ENCODE data around the gene SLC37A1. TPM values are rescaled to one million over a fixed set of nuclear protein-coding genes. Genes with fewer than 3 reads are reported as not detected.

SLC37A1 gene
- total RNA-seq, 1 experiment from 2014 or later = 5.0 TPM

DNA sequence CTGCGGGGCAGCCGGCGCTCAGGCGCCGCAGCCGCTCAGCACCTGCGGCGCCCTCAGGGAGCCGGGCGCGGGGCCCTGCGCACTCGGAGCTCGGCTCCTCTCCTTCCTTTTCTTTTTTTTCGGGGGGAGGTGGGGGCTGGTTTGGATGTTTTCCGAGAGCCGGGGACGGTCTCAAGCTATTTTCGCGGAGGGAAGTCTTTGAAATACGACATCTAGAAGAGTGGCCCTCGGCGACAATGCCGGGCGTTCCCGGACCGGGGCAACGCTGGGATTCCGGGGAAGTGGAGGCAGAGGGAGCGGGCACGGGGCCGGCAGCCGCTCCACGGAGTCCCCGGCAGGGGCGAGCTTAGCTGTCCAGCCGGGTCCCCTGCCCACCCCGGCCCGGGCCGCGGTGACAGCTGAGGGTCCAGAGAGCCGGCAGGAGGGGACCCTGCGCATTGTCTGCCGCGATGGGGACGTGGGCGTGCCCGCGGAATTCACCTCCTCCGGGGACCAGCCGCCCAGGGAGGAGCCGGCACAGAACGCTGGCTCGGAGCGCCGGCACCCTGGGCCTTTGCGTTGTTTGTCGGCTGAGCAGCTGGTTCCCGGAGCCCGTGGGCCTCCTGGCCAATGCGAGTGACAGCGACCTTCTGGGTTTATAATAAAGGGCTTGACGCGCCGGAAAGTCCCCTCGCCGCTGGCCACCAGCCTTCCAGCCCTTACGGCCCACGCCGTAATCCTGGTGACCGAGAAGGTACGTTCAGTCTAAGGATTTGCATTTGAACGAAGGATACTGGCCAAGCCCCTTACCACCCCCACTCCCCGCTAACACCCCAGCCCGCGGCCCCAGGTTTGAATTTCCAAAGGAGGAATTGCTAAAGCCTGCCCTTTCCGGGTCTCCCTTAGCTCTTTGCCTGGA is 582 bp downstream of the SLC37A1 start:
- DNase-seq = peak; percentile 54
- no peaks in the 10 kb centered on the region for H3K9me3 ChIP-seq
- H3K36me3 ChIP-seq = peaks cover 4% of the 10 kb centered on the region
- peak overlapping the region; percentile 69 for H3K4me3 ChIP-seq
- H3K27me3 ChIP-seq = no peaks in the 10 kb centered on the region

DNA sequence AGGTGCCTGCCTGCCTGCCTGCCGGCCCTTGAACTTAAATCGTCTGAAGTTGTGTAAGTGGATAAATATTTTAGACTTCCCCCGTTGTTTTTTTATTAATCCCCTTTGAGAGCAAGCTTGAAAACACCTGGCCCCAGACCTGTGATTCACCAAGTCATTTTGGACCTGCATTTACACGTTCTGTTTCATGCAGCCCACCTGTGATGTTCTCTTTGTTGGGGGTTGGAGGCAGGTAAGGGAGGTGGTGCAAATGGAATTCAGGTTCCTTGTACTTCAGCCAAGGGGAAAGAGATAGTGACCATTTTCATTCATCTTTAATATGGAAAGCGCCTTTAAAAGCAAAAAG is 1.2 kb downstream of the SLC37A1 start:
- Histone ChIP-seq H3K36me3 (peaks cover 4% of the 10 kb centered on the region), H3K4me3 (peak overlapping the region; percentile 69), H3K27me3 (no peaks in the 10 kb centered on the region), H3K9me3 (no peaks in the 10 kb centered on the region)
- no peak for DNase-seq

DNA sequence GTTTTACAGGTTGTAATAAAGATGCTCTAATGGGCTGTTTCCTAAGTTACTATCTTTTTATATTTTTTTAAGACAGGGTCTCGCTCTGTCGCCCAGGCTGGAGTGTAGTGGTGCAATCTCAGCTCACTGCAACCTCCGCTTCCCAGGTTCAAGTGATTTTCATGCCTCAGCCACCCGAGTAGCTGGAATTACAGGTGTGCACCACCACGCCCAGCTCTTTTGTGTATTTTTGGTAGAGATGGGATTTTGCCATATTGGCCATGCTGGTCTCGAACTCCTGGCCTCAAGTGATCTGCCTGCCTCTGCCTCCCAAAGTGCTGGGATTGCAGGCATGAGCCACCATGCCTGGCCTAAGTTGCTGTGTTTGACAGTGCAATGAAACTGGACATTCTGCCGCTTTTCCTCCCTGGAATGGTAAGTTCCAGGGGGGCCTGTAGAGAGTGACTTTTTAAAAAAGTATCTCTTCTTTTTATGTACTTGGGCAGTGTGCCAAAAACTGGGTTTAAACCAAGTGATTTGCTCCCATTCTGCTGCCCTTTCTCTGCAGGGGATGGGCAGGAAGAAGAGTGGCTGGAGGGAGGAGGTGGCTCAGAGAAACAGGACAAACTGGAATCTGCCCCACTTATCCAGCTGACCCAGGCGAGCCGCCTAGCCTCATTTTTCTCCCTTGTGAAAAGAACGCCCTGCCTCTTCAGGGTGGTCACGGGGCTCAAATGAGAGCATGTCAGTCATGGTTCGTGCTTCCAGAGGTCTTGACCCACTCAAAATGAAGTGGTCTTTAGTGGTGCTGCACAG is 2.3 kb downstream of the SLC37A1 start:
- DNase-seq = no peak
- no peaks in the 10 kb centered on the region for H3K27me3 ChIP-seq
- H3K9me3 ChIP-seq = no peaks in the 10 kb centered on the region
- H3K36me3 ChIP-seq = peaks cover 4% of the 10 kb centered on the region
- no peak overlapping the region for H3K4me3 ChIP-seq

DNA sequence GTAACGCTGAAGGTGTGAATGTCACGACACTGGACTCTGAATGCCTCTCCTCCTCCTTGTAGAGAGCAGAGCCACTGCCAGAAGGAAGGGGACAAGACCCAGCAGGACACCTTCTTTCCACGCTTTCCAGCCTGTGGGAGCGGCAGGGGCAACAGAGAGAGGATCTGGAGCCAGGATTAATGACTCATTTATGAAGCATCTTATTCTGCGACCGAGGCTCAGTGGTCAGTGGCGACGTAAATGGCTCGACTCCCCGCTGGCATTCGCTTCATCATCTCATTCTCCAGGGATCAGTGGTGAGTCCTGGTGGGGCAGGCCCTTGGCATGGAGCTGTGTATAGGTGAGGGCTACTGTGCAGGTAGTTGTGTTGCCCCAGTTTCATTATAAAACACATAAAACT is 4.6 kb downstream of the SLC37A1 start:
- Histone ChIP-seq H3K36me3 (peaks cover 4% of the 10 kb centered on the region), H3K9me3 (no peaks in the 10 kb centered on the region), H3K27me3 (no peaks in the 10 kb centered on the region), H3K4me3 (no peak overlapping the region)
- peak; percentile 77 for DNase-seq

DNA sequence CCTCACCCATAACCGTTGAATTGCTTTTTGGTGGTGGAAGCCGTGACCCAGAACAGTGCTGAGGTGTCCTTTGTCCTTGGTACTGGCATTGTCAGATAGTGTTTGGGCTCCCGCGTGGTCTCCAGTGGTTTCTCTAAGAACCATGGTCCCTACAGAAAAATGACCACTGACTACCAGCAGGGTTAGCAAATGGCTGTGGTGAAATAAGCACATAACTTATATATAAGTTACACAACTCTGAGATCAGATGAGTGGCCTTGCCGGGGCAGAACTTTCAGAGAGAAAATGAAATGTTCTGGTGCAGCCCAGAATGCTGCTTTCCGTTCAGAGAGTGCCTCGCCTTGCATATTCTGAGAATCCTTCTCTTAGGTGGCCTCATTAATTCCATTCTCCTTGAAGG is 5.0 kb downstream of the SLC37A1 start:
- no peak for DNase-seq
- Histone ChIP-seq H3K27me3 (no peaks in the 10 kb centered on the region), H3K4me3 (no peak overlapping the region), H3K9me3 (no peaks in the 10 kb centered on the region), H3K36me3 (peaks cover 4% of the 10 kb centered on the region)

DNA sequence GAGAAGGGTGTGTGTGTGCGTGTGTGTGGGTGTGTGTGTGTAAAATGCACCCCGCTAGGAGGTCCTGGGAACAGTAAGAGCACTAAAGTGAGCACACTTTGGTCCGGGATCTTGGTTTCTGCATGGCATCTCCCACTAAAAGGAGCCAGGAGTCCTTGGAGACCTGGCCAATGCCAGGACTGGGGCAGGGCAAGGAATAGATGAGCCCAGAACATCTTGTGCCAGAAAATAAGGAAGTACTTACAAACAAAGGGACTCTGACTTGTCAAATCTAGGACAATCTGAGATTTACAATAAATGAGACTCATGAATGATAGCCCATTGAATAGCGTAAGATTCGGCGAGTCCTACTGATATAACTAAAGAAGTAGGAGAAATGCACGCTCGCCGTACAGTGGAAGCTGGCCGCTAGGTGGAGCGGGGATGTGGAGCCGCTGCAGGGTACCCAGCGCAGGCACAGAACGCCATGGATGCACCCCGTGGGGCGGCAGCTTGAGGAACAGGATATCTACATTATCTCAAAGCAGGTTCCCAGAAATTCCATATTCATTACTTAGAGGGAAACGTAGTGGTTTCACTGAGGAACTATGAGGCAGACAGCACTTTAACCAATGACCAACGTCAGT is 7.1 kb downstream of the SLC37A1 start:
- Histone ChIP-seq H3K36me3 (peaks cover 4% of the 10 kb centered on the region), H3K9me3 (no peaks in the 10 kb centered on the region), H3K4me3 (no peak overlapping the region), H3K27me3 (no peaks in the 10 kb centered on the region)
- DNase-seq = no peak

DNA sequence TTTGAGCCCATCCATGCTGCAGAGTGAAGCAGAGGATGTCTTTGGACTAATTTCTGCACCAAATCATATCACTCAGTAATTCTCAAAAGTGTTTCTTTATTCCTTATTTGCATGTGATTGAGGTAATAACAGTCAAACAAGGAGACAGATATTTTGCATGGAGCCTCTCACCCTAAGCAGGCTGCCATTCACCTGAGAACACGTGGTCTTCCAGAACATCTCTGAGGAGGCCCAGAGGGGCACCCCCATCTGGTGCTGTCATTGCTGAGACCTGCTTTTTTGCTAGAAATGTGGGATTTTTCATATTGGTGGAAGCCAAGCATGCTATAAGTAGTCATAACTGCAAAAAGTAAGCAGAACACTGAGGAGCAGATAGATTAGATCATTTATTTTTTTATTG is 7.7 kb downstream of the SLC37A1 start:
- H3K4me3 ChIP-seq = no peak overlapping the region
- no peaks in the 10 kb centered on the region for H3K27me3 ChIP-seq
- H3K9me3 ChIP-seq = no peaks in the 10 kb centered on the region
- DNase-seq = no peak
- H3K36me3 ChIP-seq = peaks cover 4% of the 10 kb centered on the region

DNA sequence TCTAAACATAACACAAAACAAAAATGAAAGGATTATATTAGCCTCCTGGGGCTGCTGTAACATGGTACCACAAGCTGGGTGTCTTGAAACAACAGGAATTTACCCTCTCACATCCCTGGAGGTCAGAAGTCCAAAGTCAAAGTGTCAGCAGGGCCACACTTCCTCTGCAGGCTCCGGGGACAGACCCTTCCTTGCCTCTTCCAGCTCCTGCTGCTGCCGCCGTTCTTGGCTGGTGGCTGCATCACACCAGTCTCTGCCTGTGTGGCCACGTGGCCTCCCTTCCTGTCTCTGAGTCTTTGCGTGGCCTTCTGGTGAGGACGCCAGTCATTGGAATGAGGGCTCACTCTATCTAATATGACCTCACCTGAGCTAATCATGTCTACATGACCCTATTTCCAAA is 8.2 kb downstream of the SLC37A1 start:
- no peaks in the 10 kb centered on the region for H3K9me3 ChIP-seq
- H3K27me3 ChIP-seq = no peaks in the 10 kb centered on the region
- H3K36me3 ChIP-seq = peaks cover 4% of the 10 kb centered on the region
- DNase-seq = no peak
- H3K4me3 ChIP-seq = no peak overlapping the region

DNA sequence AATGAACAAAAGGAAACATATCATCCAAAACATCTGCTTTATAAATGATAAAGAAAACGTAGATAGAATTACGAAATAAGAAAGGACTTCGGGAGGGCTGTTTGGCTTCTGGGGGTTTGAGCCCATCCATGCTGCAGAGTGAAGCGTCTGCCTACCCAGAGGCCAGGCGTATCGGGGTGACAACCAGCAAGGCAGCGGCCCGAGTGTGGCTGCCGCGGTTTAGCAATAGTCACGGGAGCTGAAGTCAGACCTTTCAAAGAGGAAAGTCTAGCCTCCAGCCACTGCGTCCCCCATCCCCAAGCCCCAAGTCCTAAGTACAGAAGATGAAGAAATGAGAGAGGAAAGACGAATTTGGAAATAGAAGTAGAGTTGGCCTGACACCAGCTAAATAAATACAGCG is 8.6 kb downstream of the SLC37A1 start:
- Histone ChIP-seq H3K27me3 (no peaks in the 10 kb centered on the region), H3K9me3 (no peaks in the 10 kb centered on the region), H3K4me3 (no peak overlapping the region), H3K36me3 (peaks cover 4% of the 10 kb centered on the region)
- no peak for DNase-seq

DNA sequence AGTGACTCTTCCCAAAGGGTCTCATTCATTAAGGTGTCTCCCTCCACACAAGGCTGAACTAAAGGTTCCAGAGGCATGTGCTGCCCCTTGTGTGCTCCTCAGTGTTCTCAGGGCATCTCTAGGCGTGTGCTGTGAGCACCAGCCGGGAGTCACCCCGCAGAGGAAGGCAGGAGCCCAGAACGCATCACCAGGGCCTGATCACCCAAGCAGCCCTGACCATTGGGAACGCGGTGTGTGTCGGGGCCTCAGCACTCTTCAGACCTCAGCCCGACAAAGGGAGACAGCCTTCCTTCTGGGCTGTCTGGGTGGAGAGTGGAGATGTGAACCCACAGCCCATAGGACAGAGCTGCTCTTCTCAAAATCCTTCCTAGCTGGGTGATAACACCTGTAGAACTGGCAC is 9.1 kb downstream of the SLC37A1 start:
- Histone ChIP-seq H3K9me3 (no peaks in the 10 kb centered on the region), H3K4me3 (no peak overlapping the region), H3K36me3 (peaks cover 4% of the 10 kb centered on the region), H3K27me3 (no peaks in the 10 kb centered on the region)
- DNase-seq = no peak

DNA sequence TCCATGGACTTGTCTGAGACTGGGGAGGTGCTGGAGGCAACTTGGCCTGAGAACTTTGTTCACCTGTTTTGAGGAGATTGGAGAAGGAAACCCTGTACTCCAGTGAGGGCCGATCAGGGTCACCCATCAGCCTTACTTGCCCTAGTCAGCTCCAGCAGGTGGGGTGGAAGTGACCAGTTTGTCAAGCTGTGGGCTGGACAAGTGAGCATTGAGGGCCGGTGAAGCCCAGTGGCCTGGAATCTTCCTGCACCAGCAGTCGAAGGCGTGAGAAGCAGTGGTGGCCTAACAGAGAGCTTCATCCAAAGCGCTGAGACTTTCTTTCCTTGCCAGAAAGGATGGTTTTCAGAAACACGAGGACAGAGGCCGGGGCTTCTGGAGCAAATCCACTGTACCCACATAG is 9.6 kb downstream of the SLC37A1 start:
- Histone ChIP-seq H3K9me3 (no peaks in the 10 kb centered on the region), H3K36me3 (peaks cover 4% of the 10 kb centered on the region), H3K4me3 (no peak overlapping the region), H3K27me3 (no peaks in the 10 kb centered on the region)
- DNase-seq = no peak

DNA sequence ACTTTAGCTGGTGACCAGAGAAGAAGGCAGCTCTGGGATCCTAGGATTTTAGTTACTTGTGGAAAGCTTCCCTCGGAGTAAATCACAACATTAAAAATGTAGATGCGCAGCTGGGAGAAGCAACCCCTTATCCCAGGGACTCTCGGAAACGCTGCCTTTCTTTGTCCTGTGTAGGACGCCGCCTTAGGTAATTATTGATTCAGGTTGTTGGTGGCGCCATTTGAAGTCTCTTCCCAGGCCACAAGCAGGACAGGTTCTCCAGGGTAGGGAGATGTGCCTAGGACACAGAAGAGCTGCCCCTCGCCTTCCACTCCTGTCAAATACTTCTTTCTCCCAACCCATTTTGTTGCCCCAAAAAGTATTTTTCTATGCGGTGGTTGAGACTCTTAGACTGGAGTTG is 10.3 kb downstream of the SLC37A1 start:
- Histone ChIP-seq H3K36me3 (no peaks in the 10 kb centered on the region), H3K27me3 (no peaks in the 10 kb centered on the region), H3K4me3 (no peak overlapping the region), H3K9me3 (no peaks in the 10 kb centered on the region)
- no peak for DNase-seq

DNA sequence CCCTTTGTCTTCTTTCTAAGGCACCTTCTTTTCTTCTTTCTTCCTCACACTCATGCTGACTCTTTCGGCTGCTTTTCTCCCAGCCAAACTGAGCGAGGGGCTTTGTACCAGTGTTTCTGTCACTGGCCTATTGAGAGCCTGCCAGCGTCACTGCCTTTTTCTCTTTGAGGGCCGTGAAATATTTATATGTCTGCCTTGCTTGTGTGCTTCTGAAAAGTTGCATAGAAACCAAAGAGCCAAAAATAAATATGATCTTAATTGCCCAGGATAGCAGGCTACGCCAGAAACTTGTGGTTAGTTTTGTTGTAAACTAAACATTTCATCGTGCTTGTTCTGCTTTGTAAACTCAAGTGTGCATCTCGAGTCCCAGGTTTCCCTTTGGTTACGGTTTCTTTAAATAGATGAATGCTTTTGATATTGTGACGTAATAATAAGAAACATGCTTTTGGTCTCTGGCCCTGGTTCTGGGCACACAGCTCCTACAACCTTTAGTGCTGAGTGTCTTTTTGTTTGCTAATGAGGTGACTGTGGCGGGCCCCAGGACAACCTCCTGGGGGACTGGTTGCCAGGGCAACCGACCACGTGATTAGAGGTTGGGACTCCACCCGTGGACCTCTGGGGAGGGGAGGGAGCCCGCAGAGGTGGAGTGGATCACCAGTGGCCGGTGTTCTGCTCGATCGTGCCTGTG is 10.8 kb downstream of the SLC37A1 start:
- no peak overlapping the region for H3K4me3 ChIP-seq

DNA sequence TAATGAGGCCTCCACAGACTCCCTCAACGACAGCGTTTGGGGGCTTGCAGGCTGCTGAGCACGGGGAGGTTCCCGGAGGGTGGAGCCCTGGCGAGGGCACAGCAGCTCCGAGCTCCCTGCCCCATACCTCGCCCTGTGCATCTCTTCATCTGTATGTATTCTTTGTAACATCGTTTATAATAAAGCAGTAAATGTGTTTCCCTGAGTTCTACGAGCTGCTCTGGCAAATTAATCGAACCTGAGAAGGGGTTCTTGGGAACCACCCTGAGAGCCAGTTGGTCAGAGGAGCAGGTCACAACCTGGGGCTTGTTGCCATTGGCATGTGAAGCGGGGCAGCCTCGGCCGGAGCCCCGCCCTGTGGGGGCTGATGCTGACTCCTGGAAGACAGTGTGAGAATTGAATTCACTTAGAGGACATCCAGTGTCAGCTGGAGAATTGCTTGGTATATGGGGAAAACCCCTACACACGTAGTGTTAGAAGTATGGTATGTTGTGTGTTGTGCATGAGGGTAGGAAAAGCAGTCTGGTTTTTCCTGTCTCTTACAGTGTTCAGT is 11.5 kb downstream of the SLC37A1 start:
- H3K4me3 ChIP-seq = no peak overlapping the region
- no peaks in the 10 kb centered on the region for H3K27me3 ChIP-seq
- no peaks in the 10 kb centered on the region for H3K9me3 ChIP-seq
- no peaks in the 10 kb centered on the region for H3K36me3 ChIP-seq
- DNase-seq = peak; percentile 19

More for the DNA sequence above, 10.8 kb downstream of the SLC37A1 start:
- Histone ChIP-seq H3K9me3 (no peaks in the 10 kb centered on the region), H3K36me3 (no peaks in the 10 kb centered on the region), H3K27me3 (no peaks in the 10 kb centered on the region)
- peak; percentile 27 for DNase-seq

DNA sequence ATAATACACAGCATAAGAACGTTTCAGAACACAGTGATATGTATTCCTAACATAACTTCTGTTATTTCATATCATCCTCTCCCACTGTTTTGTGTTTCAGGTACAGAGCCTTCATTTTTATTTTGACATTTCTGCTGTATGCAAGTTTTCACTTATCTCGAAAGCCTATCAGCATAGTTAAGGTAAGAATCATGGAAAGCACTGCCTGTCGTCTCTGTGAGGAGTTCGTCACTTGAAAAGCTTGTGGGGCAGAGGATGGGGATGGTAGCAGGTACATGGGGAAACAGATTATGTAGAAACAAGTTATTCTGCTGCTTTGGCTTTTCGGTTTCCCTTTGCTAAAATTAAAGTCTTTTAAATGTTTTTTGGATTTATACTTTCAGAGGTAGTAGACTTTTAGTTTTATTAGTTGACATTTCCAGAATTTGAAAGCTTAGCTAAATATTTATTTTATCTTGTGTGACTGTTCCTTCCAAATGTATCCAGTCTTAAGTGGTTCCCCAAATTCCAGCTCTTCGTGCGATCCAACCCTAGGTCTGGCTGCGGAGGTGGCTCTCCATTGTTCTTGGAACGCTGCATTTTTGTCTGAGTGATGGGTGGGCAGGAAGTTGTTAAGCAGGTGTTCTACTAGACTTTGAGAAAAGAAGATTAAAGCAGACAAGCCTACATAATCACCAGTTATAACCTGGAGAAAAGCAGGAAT is 12.2 kb downstream of the SLC37A1 start:
- no peaks in the 10 kb centered on the region for H3K27me3 ChIP-seq
- H3K36me3 ChIP-seq = no peaks in the 10 kb centered on the region
- no peaks in the 10 kb centered on the region for H3K9me3 ChIP-seq
- no peak for DNase-seq
- H3K4me3 ChIP-seq = no peak overlapping the region

DNA sequence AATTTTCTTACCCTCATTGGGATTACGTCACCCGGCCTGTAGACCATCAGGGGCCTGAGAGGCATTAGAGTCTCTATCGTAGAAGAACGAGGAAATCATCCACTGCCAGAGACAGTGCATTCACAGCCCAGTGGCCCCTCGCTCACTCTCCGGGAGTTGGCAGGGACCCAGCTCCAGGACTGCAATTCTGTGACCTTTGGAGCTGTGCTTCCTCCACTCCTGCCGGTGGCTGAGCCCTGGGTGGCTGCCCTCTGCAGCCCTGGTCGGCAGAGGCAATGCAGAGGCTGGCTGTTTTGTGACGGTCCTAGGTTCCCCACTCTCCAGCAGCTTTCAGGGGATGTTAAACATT is 12.7 kb downstream of the SLC37A1 start:
- no peak for DNase-seq
- no peaks in the 10 kb centered on the region for H3K27me3 ChIP-seq
- no peaks in the 10 kb centered on the region for H3K36me3 ChIP-seq
- H3K9me3 ChIP-seq = no peaks in the 10 kb centered on the region
- no peak overlapping the region for H3K4me3 ChIP-seq
